Lower lobe of right lung (tissue), 2 donors: ENCODE results near the gene RASGRF2. TPM values are rescaled to one million over a fixed set of nuclear protein-coding genes. Genes with fewer than 3 reads are reported as not detected.

Experiments used
- ATAC-seq, 2 donors: fragments of 200-7000 bp; cut with Tn5 transposase; one replicate each; pipeline ENCODE4 v1.9.1; 2020 to 2022; ENCODE audit warnings: mild to moderate bottlenecking in 2 of 2, moderate library complexity in 2 of 2
- DNase-seq: peaks from one replicate; pipeline ENCODE4 v3.0.0-alpha.2; 2020
- H3K27ac ChIP-seq: fragments of 200-600 bp; one replicate; pipeline ENCODE4 v1.8.0; 2022
- H3K27me3 ChIP-seq: fragments of 200-600 bp; one replicate; pipeline ENCODE4 v1.8.0; 2022; ENCODE audit warnings: low read depth
- H3K36me3 ChIP-seq: fragments of 200-600 bp; one replicate; pipeline ENCODE4 v1.8.0; 2022; ENCODE audit warnings: mild to moderate bottlenecking
- H3K4me1 ChIP-seq: fragments of 200-600 bp; one replicate; pipeline ENCODE4 v1.8.0; 2022
- H3K4me3 ChIP-seq: fragments of 200-600 bp; one replicate; pipeline ENCODE4 v1.8.0; 2022; ENCODE audit warnings: mild to moderate bottlenecking
- H3K9me3 ChIP-seq: fragments of 200-600 bp; one replicate; pipeline ENCODE4 v1.8.0; 2022
- CTCF ChIP-seq: fragments of 200-600 bp; IDR thresholded peaks from one replicate; pipeline ENCODE4 v1.8.0; 2022; ENCODE audit warnings: antibody characterized with exemption, mild to moderate bottlenecking
- intact Hi-C: fragments of 100-400 bp; cut with DNase I; formaldehyde crosslinking; loops from one replicate; pipeline ENCODE4 v1.11.0; 2022
- total RNA-seq: library from RNA; stranded (reverse); fragmentation: NEBNext Ultra II Directional; extraction: Animal tissue kit (Norgen Biotek cat#: 25700); gene quantifications from one replicate; pipeline ENCODE4 v1.2.1, GENCODE V29; 2021
- donor health status: DM: no; HTN: yes; CAD: no; lungs with severe emphysema.

Gene RASGRF2
- total RNA-seq, 1 donor from 2014 or later, result 6.7 TPM

- Histone ChIP-seq H3K9me3 (no peaks in the 10 kb centered on the region), H3K4me3 (no peak overlapping the region), H3K27me3 (no peaks in the 10 kb centered on the region), H3K27ac (no peak overlapping the region), H3K36me3 (no peaks in the 10 kb centered on the region), H3K4me1 (no peaks in the 10 kb centered on the region)
- DNase-seq, result no peak
- ATAC-seq, result no peak
- intact Hi-C loops, result no loop called here
- TF ChIP-seq CTCF, result no peak
These were observed 244.0 kb downstream of the RASGRF2 start for GRCh38 chr5:81204205-81204604.

- intact Hi-C loops, result no loop called here
- no peak for TF ChIP-seq CTCF
- H3K36me3 ChIP-seq, result no peaks in the 10 kb centered on the region
- ATAC-seq (no peak), DNase-seq (no peak)
- H3K27me3 ChIP-seq, result no peaks in the 10 kb centered on the region
- no peaks in the 10 kb centered on the region for H3K9me3 ChIP-seq
- no peaks in the 10 kb centered on the region for H3K4me1 ChIP-seq
- H3K4me3 ChIP-seq, result no peak overlapping the region
- no peak overlapping the region for H3K27ac ChIP-seq
These were observed 244.9 kb downstream of the RASGRF2 start for GRCh38 chr5:81205058-81205457.

- TF ChIP-seq CTCF, result no peak
- Histone ChIP-seq H3K9me3 (no peaks in the 10 kb centered on the region), H3K27ac (no peak overlapping the region), H3K27me3 (no peaks in the 10 kb centered on the region), H3K36me3 (no peaks in the 10 kb centered on the region), H3K4me3 (no peak overlapping the region), H3K4me1 (no peaks in the 10 kb centered on the region)
- intact Hi-C loops, result no loop called here
- DNase-seq (no peak), ATAC-seq (no peak)
These were observed 246.8 kb downstream of the RASGRF2 start for GRCh38 chr5:81207009-81207408.

GRCh38 chr5:81208904-81209303 lies 248.7 kb downstream of the RASGRF2 start:
- no peak for TF ChIP-seq CTCF
- no peaks in the 10 kb centered on the region for H3K4me1 ChIP-seq
- H3K9me3 ChIP-seq, result no peaks in the 10 kb centered on the region
- no peaks in the 10 kb centered on the region for H3K27me3 ChIP-seq
- no peak overlapping the region for H3K27ac ChIP-seq
- intact Hi-C loops, result no loop called here
- ATAC-seq, result no peak
- H3K36me3 ChIP-seq, result no peaks in the 10 kb centered on the region
- DNase-seq, result no peak
- no peak overlapping the region for H3K4me3 ChIP-seq

- no peak for DNase-seq
- TF ChIP-seq CTCF, result no peak
- intact Hi-C loops, result no loop called here
- Histone ChIP-seq H3K36me3 (no peaks in the 10 kb centered on the region), H3K9me3 (no peaks in the 10 kb centered on the region), H3K4me3 (no peak overlapping the region), H3K4me1 (no peaks in the 10 kb centered on the region), H3K27me3 (no peaks in the 10 kb centered on the region), H3K27ac (no peak overlapping the region)
- ATAC-seq, result no peak
These were observed 249.2 kb downstream of the RASGRF2 start for GRCh38 chr5:81209386-81209785.
